AG09309 (cell line): ENCODE measurements around the gene TBC1D14.

Experiments
- DNase-seq: peaks from one replicate; pipeline ENCODE4 v3.0.0-alpha.2; 2010; ENCODE audit warnings: low read depth
- H3K4me3 ChIP-seq: 2 replicates; pipeline ENCODE4 v1.5.1; 2011; ENCODE audit warnings: mild to moderate bottlenecking, low read depth, low read length, moderate library complexity; ENCODE audit not compliant: control insufficient read depth
- CTCF ChIP-seq: IDR thresholded peaks from 2 replicates; pipeline ENCODE4 v1.5.1; 2011; ENCODE audit warnings: mild to moderate bottlenecking, low read depth, low read length, inconsistent platforms; ENCODE audit not compliant: insufficient read depth, control insufficient read depth; ENCODE audit errors: missing control alignments

Gene TBC1D14

GRCh38 chr4:6940744-6941137 is 31.1 kb downstream of the TBC1D14 start:
- no peak overlapping the region for H3K4me3 ChIP-seq
- DNase-seq: no peak
- no peak for TF ChIP-seq CTCF

DNA sequence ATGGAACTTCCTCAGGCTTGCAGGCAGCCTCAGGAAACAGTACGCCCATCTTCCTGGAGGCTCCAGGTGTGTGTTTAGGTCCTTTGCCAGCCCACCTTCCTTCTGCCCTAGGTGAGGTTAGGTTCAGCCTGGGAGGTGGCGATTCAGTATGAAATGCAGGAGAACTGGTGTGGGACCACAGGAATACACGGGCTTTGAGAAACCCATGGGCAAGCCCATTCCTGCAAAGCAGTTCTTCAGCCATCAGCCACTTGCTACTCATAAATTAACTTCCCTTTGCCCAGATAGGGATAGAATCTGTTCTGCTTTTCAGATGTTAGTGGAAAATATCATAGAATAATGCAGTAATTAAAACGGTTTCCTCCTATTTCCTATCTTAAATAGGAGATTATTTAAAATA is 32.2 kb downstream of the TBC1D14 start:
- no peak for DNase-seq
- H3K4me3 ChIP-seq: no peak overlapping the region
- no peak for TF ChIP-seq CTCF

GRCh38 chr4:6942238-6942800 is 32.7 kb downstream of the TBC1D14 start:
- no peak overlapping the region for H3K4me3 ChIP-seq
- peak; percentile 91 for DNase-seq
- TF ChIP-seq CTCF: no peak

GRCh38 chr4:6943012-6943884 is 33.6 kb downstream of the TBC1D14 start:
- H3K4me3 ChIP-seq: no peak overlapping the region
- TF ChIP-seq CTCF: no peak
- DNase-seq: no peak

- no peak for DNase-seq
- no peak overlapping the region for H3K4me3 ChIP-seq
- TF ChIP-seq CTCF: no peak
Observed at GRCh38 chr4:6943885-6944225, 34.2 kb downstream of the TBC1D14 start.

- no peak for DNase-seq
- TF ChIP-seq CTCF: no peak
- no peak overlapping the region for H3K4me3 ChIP-seq
Observed at GRCh38 chr4:6944301-6945051, 34.9 kb downstream of the TBC1D14 start.
